Hepatocyte (in vitro differentiated cells): ENCODE measurements around the gene VANGL1. TPM values are rescaled to one million over a fixed set of nuclear protein-coding genes. Genes with fewer than 3 reads are reported as not detected.

Source experiments
- DNase-seq: peaks from one replicate; pipeline ENCODE4 v3.0.0-alpha.2; 2016; ENCODE audit warnings: low spot score
- H2AFZ ChIP-seq: fragments of 200-600 bp; sonication (generic); 2 replicates; pipeline ENCODE4 v1.6.0; 2016; ENCODE audit warnings: antibody characterized with exemption, mild to moderate bottlenecking
- H3K27ac ChIP-seq: fragments of 200-600 bp; sonication (generic); 2 replicates; pipeline ENCODE4 v1.5.1; 2016; ENCODE audit warnings: mild to moderate bottlenecking
- H3K27me3 ChIP-seq: fragments of 200-600 bp; sonication (generic); 2 replicates; pipeline ENCODE4 v1.6.1; 2016
- H3K36me3 ChIP-seq: fragments of 200-600 bp; sonication (generic); replicated peaks from 2 replicates; pipeline ENCODE4 v1.5.1; 2016; ENCODE audit warnings: low read depth; ENCODE audit not compliant: insufficient read depth
- H3K4me1 ChIP-seq: fragments of 200-600 bp; sonication (generic); 2 replicates; pipeline ENCODE4 v1.5.1; 2016; ENCODE audit warnings: mild to moderate bottlenecking, moderate library complexity; ENCODE audit not compliant: insufficient read depth
- H3K4me2 ChIP-seq: fragments of 200-600 bp; sonication (generic); 2 replicates; pipeline ENCODE4 v1.6.0; 2016
- H3K4me3 ChIP-seq: fragments of 200-600 bp; sonication (generic); 2 replicates; pipeline ENCODE4 v1.5.1; 2016; ENCODE audit warnings: mild to moderate bottlenecking
- H3K79me2 ChIP-seq: fragments of 200-600 bp; sonication (generic); 2 replicates; pipeline ENCODE4 v1.6.0; 2017; ENCODE audit warnings: mild to moderate bottlenecking
- H3K9me2 ChIP-seq: fragments of 200-600 bp; sonication (generic); replicated peaks from 2 replicates; pipeline ENCODE4 v1.6.0; 2017; ENCODE audit warnings: mild to moderate bottlenecking; ENCODE audit not compliant: insufficient read depth
- H3K9me3 ChIP-seq: fragments of 200-600 bp; sonication (generic); 2 replicates; pipeline ENCODE4 v1.5.1; 2016; ENCODE audit warnings: low read depth, mild to moderate bottlenecking
- H4K20me1 ChIP-seq: fragments of 200-600 bp; sonication (generic); 2 replicates; pipeline ENCODE4 v1.6.0; 2016; ENCODE audit warnings: mild to moderate bottlenecking; ENCODE audit not compliant: insufficient read depth, poor library complexity, severe bottlenecking
- CTCF ChIP-seq: fragments of 200-600 bp; sonication (generic); IDR thresholded peaks from 2 replicates; pipeline ENCODE4 v1.5.1; 2016; ENCODE audit warnings: antibody characterized with exemption, mild to moderate bottlenecking; ENCODE audit not compliant: poor library complexity
- EZH2 ChIP-seq: fragments of 200-600 bp; sonication (generic); IDR thresholded peaks from 2 replicates; pipeline ENCODE4 v1.6.1; 2016; ENCODE audit warnings: antibody characterized with exemption, mild to moderate bottlenecking, borderline replicate concordance
- EZH2phosphoT487 ChIP-seq: fragments of 200-600 bp; sonication (generic); IDR thresholded peaks from one replicate; pipeline ENCODE4 v1.6.1; 2018; ENCODE audit warnings: antibody characterized with exemption, mild to moderate bottlenecking, low read depth, moderate library complexity; ENCODE audit not compliant: unreplicated experiment, severe bottlenecking
- WGBS: methylation state at CpG from one replicate; pipeline ENCODE4 v1.1.6; 2016; ENCODE audit warnings: low lambda C conversion rate; ENCODE audit errors: missing lambda C conversion rate; 5-methylcytosine and 5-hydroxymethylcytosine counted together
- polyA plus RNA-seq: library from polyadenylated mRNA; unstranded; fragments of >200 nt; fragmentation: Nextera tagmentation; extraction: Ambion mirVana; gene quantifications from 2 replicates; pipeline ENCODE4 v1.2.1, GENCODE V29; 2016
- total RNA-seq: library from RNA; depleted of rRNA; stranded (reverse); fragments of >200 nt; gene quantifications from 2 replicates; pipeline ENCODE4 v1.2.3, GENCODE V29; 2014

Gene VANGL1
- total and polyA plus RNA-seq, 2 experiments from 2014 or later, result 11.6 to 12.1 TPM

GRCh38 chr1:115728341-115728740 lies 86.6 kb downstream of the VANGL1 start:
- Histone ChIP-seq H3K9me3 (no peaks in the 10 kb centered on the region), H3K27me3 (no peaks in the 10 kb centered on the region), H3K4me1 (peaks cover 21% of the 10 kb centered on the region), H3K9me2 (no peaks in the 10 kb centered on the region), H3K4me2 (peak overlapping the region; percentile 13), H3K4me3 (no peak overlapping the region), H3K79me2 (no peaks in the 10 kb centered on the region), H2AFZ (peak overlapping the region; percentile 5), H4K20me1 (no peaks in the 10 kb centered on the region), H3K27ac (peak overlapping the region; percentile 83), H3K36me3 (no peaks in the 10 kb centered on the region)
- 84% methylated on average over 1 of the region's 1 CpG for WGBS
- TF ChIP-seq EZH2phosphoT487 (no peak), CTCF (no peak), EZH2 (no peak)
- DNase-seq, result no peak

GRCh38 chr1:115729756-115730155 lies 88.0 kb downstream of the VANGL1 start:
- H3K4me3 ChIP-seq, result no peak overlapping the region
- no peaks in the 10 kb centered on the region for H3K27me3 ChIP-seq
- no peak for DNase-seq
- WGBS, result 91% methylated on average over 4 of the region's 4 CpGs
- H3K9me2 ChIP-seq, result no peaks in the 10 kb centered on the region
- peaks cover 21% of the 10 kb centered on the region for H3K4me1 ChIP-seq
- H3K27ac ChIP-seq, result no peak overlapping the region
- H3K4me2 ChIP-seq, result no peak overlapping the region
- no peaks in the 10 kb centered on the region for H4K20me1 ChIP-seq
- H3K9me3 ChIP-seq, result no peaks in the 10 kb centered on the region
- H2AFZ ChIP-seq, result no peak overlapping the region
- no peak for TF ChIP-seq CTCF
- TF ChIP-seq EZH2phosphoT487, result no peak
- TF ChIP-seq EZH2, result no peak
- no peaks in the 10 kb centered on the region for H3K36me3 ChIP-seq
- no peaks in the 10 kb centered on the region for H3K79me2 ChIP-seq

- TF ChIP-seq CTCF, result no peak
- no peak for TF ChIP-seq EZH2phosphoT487
- TF ChIP-seq EZH2, result no peak
- no peaks in the 10 kb centered on the region for H3K9me3 ChIP-seq
- peaks cover 4% of the 10 kb centered on the region for H3K4me1 ChIP-seq
- H3K9me2 ChIP-seq, result no peaks in the 10 kb centered on the region
- H2AFZ ChIP-seq, result no peak overlapping the region
- no peaks in the 10 kb centered on the region for H3K36me3 ChIP-seq
- no peaks in the 10 kb centered on the region for H3K27me3 ChIP-seq
- no peaks in the 10 kb centered on the region for H3K79me2 ChIP-seq
- H3K4me2 ChIP-seq, result no peak overlapping the region
- H3K4me3 ChIP-seq, result no peak overlapping the region
- H4K20me1 ChIP-seq, result no peaks in the 10 kb centered on the region
- no peak overlapping the region for H3K27ac ChIP-seq
- 84% methylated on average over 4 of the region's 4 CpGs for WGBS
- no peak for DNase-seq
Measured at GRCh38 chr1:115732316-115732715, 90.5 kb downstream of the VANGL1 start.

GRCh38 chr1:115740811-115741210 lies 99.0 kb downstream of the VANGL1 start:
- H3K27ac ChIP-seq, result no peak overlapping the region
- no peaks in the 10 kb centered on the region for H3K9me3 ChIP-seq
- no peaks in the 10 kb centered on the region for H3K36me3 ChIP-seq
- no peak for DNase-seq
- H3K4me2 ChIP-seq, result no peak overlapping the region
- no peaks in the 10 kb centered on the region for H4K20me1 ChIP-seq
- no peaks in the 10 kb centered on the region for H3K27me3 ChIP-seq
- H2AFZ ChIP-seq, result no peak overlapping the region
- no peaks in the 10 kb centered on the region for H3K9me2 ChIP-seq
- no peak overlapping the region for H3K4me3 ChIP-seq
- no peak for TF ChIP-seq CTCF
- no peak for TF ChIP-seq EZH2phosphoT487
- TF ChIP-seq EZH2, result no peak
- H3K79me2 ChIP-seq, result no peaks in the 10 kb centered on the region
- WGBS, result 86% methylated on average over 1 of the region's 1 CpG
- no peaks in the 10 kb centered on the region for H3K4me1 ChIP-seq
